GM23248 (cell line): Measurements from ENCODE around the gene SUPT4H1. TPM values are rescaled to one million over a fixed set of nuclear protein-coding genes. Genes with fewer than 3 reads are reported as not detected.

Experiments
- DNase-seq: peaks from one replicate; pipeline ENCODE4 v3.0.0-alpha.2; 2015
- H2AFZ ChIP-seq: fragments of 200-600 bp; sonication (generic); 2 replicates; pipeline ENCODE4 v1.6.1; 2016; ENCODE audit warnings: antibody characterized with exemption
- H3F3A ChIP-seq: fragments of 200-600 bp; sonication (generic); 2 replicates; pipeline ENCODE4 v1.6.1; 2016; ENCODE audit warnings: mild to moderate bottlenecking, antibody characterized with exemption, mixed run types; ENCODE audit not compliant: insufficient read depth
- H3K27ac ChIP-seq: fragments of 200-600 bp; sonication (generic); 2 replicates; pipeline ENCODE4 v1.5.1; 2016; ENCODE audit warnings: mild to moderate bottlenecking
- H3K27me3 ChIP-seq: fragments of 200-600 bp; sonication (generic); replicated peaks from 2 replicates; pipeline ENCODE4 v1.6.1; 2016; ENCODE audit warnings: mild to moderate bottlenecking; ENCODE audit not compliant: insufficient read depth
- H3K36me3 ChIP-seq: fragments of 200-600 bp; sonication (generic); 2 replicates; pipeline ENCODE4 v1.6.1; 2016; ENCODE audit warnings: low read depth, mild to moderate bottlenecking
- H3K4me1 ChIP-seq: fragments of 200-600 bp; sonication (generic); 2 replicates; pipeline ENCODE4 v1.6.1; 2016; ENCODE audit warnings: mild to moderate bottlenecking; ENCODE audit not compliant: insufficient read depth
- H3K4me2 ChIP-seq: fragments of 200-600 bp; sonication (generic); one replicate; pipeline ENCODE4 v1.6.1; 2016; ENCODE audit warnings: mild to moderate bottlenecking; ENCODE audit not compliant: unreplicated experiment
- H3K4me3 ChIP-seq: fragments of 200-600 bp; sonication (generic); 2 replicates; pipeline ENCODE4 v1.5.1; 2016; ENCODE audit warnings: mild to moderate bottlenecking
- H3K79me2 ChIP-seq: fragments of 200-600 bp; sonication (generic); 2 replicates; pipeline ENCODE4 v1.6.1; 2016; ENCODE audit warnings: mild to moderate bottlenecking; ENCODE audit not compliant: insufficient read depth
- H3K9ac ChIP-seq: fragments of 200-600 bp; sonication (generic); 2 replicates; pipeline ENCODE4 v1.6.1; 2016; ENCODE audit warnings: mild to moderate bottlenecking
- H3K9me2 ChIP-seq: fragments of 200-600 bp; sonication (generic); 2 replicates; pipeline ENCODE4 v1.6.1; 2016; ENCODE audit warnings: mixed run types, mild to moderate bottlenecking, moderate library complexity; ENCODE audit not compliant: insufficient read depth
- H3K9me3 ChIP-seq: fragments of 200-600 bp; sonication (generic); one replicate; pipeline ENCODE4 v1.6.1; 2017; ENCODE audit warnings: low read depth
- H4K20me1 ChIP-seq: fragments of 200-600 bp; sonication (generic); 2 replicates; pipeline ENCODE4 v1.6.0; 2016; ENCODE audit not compliant: insufficient read depth
- EZH2 ChIP-seq: fragments of 200-600 bp; sonication (generic); IDR thresholded peaks from 2 replicates; pipeline ENCODE4 v1.6.1; 2018; ENCODE audit warnings: antibody characterized with exemption, mild to moderate bottlenecking; ENCODE audit not compliant: insufficient read depth, poor library complexity, severe bottlenecking
- EZH2phosphoT487 ChIP-seq: fragments of 200-600 bp; sonication (generic); IDR thresholded peaks from 2 replicates; pipeline ENCODE4 v1.6.1; 2018; ENCODE audit warnings: antibody characterized with exemption, moderate library complexity, mild to moderate bottlenecking, low read depth; ENCODE audit not compliant: insufficient read depth
- WGBS, 2 experiments: methylation state at CpG; one replicate each; pipeline ENCODE4 v1.1.6; 2015 to 2017; ENCODE audit warnings: low lambda C conversion rate in 2 of 2, low coverage in 1 of 2; ENCODE audit errors: missing lambda C conversion rate in 2 of 2; 5-methylcytosine and 5-hydroxymethylcytosine counted together
- in situ Hi-C: fragments of 300-500 bp; cut with MboI; formaldehyde crosslinking; loops from 2 replicates; pipeline ENCODE4 v1.15.0; 2020
- polyA plus RNA-seq: library from polyadenylated mRNA; unstranded; fragments of >200 nt; fragmentation: Nextera tagmentation; extraction: Ambion mirVana; gene quantifications from 2 replicates; pipeline ENCODE4 v1.2.1, GENCODE V29; 2016
- total RNA-seq: library from RNA; depleted of rRNA; stranded (reverse); fragments of >200 nt; shearing (Covaris generic); gene quantifications from 2 replicates; pipeline ENCODE4 v1.2.3, GENCODE V29; 2014

The SUPT4H1 gene
- total and polyA plus RNA-seq, 2 experiments from 2014 or later, result 57.1 to 92.1 TPM

GRCh38 chr17:58357312-58358297, 5.6 kb upstream of the SUPT4H1 start:
- Histone ChIP-seq H3K4me2 (no peak overlapping the region), H2AFZ (no peak overlapping the region), H3K27ac (no peak overlapping the region), H3F3A (no peaks in the 10 kb centered on the region), H3K4me1 (no peaks in the 10 kb centered on the region), H3K79me2 (no peaks in the 10 kb centered on the region), H4K20me1 (no peaks in the 10 kb centered on the region), H3K9me3 (no peaks in the 10 kb centered on the region), H3K9me2 (no peaks in the 10 kb centered on the region), H3K4me3 (no peak overlapping the region), H3K27me3 (no peaks in the 10 kb centered on the region; the same call in 1 of the 2 replicates), H3K36me3 (no peaks in the 10 kb centered on the region), H3K9ac (no peak overlapping the region)
- DNase-seq, result no peak
- WGBS, 2 experiments, result 72 to 77% methylated on average over 21 to 22 of the region's 22 CpGs
- in situ Hi-C loops, result no loop called here
- TF ChIP-seq EZH2 (no peak), EZH2phosphoT487 (no peak)

- in situ Hi-C loops, result no loop called here
- Histone ChIP-seq H3K27ac (no peak overlapping the region), H3K9me3 (no peaks in the 10 kb centered on the region), H3K79me2 (peaks cover 7% of the 10 kb centered on the region), H2AFZ (no peak overlapping the region), H3K27me3 (no peaks in the 10 kb centered on the region; the same call in 1 of the 2 replicates), H3K9me2 (no peaks in the 10 kb centered on the region), H3K4me1 (no peaks in the 10 kb centered on the region), H3K4me2 (no peak overlapping the region), H3K4me3 (no peak overlapping the region), H3F3A (no peaks in the 10 kb centered on the region), H3K9ac (no peak overlapping the region), H3K36me3 (no peaks in the 10 kb centered on the region), H4K20me1 (no peaks in the 10 kb centered on the region)
- DNase-seq, result no peak
- TF ChIP-seq EZH2 (no peak), EZH2phosphoT487 (no peak)
- 31 to 35% methylated on average over 1 of the region's 1 CpG for WGBS, 2 experiments
Observed at GRCh38 chr17:58356231-58356630, 4.2 kb upstream of the SUPT4H1 start.

- Histone ChIP-seq H3K4me1 (no peaks in the 10 kb centered on the region), H3K9me2 (no peaks in the 10 kb centered on the region), H3K4me3 (no peak overlapping the region), H3K27ac (no peak overlapping the region), H3K9ac (no peak overlapping the region), H4K20me1 (no peaks in the 10 kb centered on the region), H3K4me2 (no peak overlapping the region), H3K27me3 (no peaks in the 10 kb centered on the region), H3K9me3 (no peaks in the 10 kb centered on the region), H2AFZ (no peak overlapping the region), H3K36me3 (peaks cover 5% of the 10 kb centered on the region; the same call in 1 of the 2 replicates), H3F3A (no peaks in the 10 kb centered on the region), H3K79me2 (peaks cover 16% of the 10 kb centered on the region)
- in situ Hi-C loops, result no loop called here
- WGBS, 2 experiments, result 36 to 46% methylated on average over 6 of the region's 6 CpGs
- no peak for DNase-seq
- TF ChIP-seq EZH2phosphoT487 (no peak), EZH2 (no peak)
Observed at GRCh38 chr17:58354541-58355216, 2.7 kb upstream of the SUPT4H1 start.

- H3K79me2 ChIP-seq, result peaks cover 28% of the 10 kb centered on the region
- no peaks in the 10 kb centered on the region for H3K4me1 ChIP-seq
- 70 to 76% methylated on average over 4 of the region's 4 CpGs for WGBS, 2 experiments
- peak overlapping the region; percentile 96 for H3K4me2 ChIP-seq
- no peak for TF ChIP-seq EZH2phosphoT487
- TF ChIP-seq EZH2, result no peak
- peak overlapping the region; percentile 85; the same call in 1 of the 2 replicates for H2AFZ ChIP-seq
- H3K9me3 ChIP-seq, result no peaks in the 10 kb centered on the region
- H3K4me3 ChIP-seq, result peak overlapping the region; percentile 90
- H4K20me1 ChIP-seq, result no peaks in the 10 kb centered on the region
- no peaks in the 10 kb centered on the region for H3K9me2 ChIP-seq
- no peaks in the 10 kb centered on the region for H3K27me3 ChIP-seq
- H3K36me3 ChIP-seq, result peaks cover 18% of the 10 kb centered on the region
- in situ Hi-C loops, result no loop called here
- DNase-seq, result no peak
- H3F3A ChIP-seq, result no peaks in the 10 kb centered on the region
- H3K9ac ChIP-seq, result peak overlapping the region; percentile 92
- H3K27ac ChIP-seq, result no peak overlapping the region
Observed at GRCh38 chr17:58353389-58353825, 1.4 kb upstream of the SUPT4H1 start.
